ENCODE results near the gene GCH1.
"Not testable (repeated sequence)": the region's sequence is repeated elsewhere in the genome, so short reads cannot be mapped to it uniquely, and the experiment has no call there.

The GCH1 gene

DNA sequence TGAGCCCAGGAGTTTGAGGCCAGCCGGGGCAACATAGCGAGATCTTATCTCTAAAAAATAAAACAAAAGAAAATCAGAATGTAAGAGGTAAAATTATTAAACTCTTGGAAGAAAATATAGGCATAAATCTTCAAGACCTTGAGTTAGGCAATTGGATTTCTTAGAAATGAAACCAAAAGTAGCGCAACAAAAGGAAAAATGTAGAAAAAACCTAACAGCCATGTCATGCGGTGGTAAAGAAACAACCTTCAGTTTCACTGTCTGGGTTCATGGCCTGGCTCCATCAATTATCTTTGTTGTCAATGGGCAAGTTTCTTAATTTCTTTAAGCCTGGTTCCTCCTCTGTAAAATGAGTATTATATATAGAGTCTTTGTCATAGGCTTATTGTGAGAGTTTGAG, 5.6 kb upstream of the GCH1 start:
- no peak for DNase-seq (ENCODE audit: low spot score)

DNA sequence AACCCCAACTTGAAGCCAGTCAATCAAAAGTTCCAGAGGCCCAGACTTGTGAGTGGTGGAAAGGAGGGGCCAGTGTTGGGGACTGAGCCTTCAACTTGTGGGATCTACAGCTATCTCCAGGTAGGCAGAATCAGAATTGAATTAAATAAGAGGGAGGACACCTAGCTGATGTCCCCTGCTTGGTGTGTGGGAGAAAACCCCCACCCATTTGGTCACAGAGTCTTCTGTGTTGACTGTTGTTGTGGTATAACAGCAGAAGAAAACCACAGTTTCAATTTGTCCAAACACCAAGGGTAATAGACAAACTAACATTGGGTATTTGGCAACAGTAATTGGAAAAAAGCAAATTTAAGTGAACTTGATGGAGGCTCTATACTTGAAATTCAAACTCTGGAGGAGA, 3.4 kb upstream of the GCH1 start:
- DNase-seq (ENCODE audit: low spot score): no peak

- peak; percentile 78 for DNase-seq (ENCODE audit: low spot score)
Measured at GRCh38 chr14:54902143-54902520, 494 bp downstream of the GCH1 start.

DNA sequence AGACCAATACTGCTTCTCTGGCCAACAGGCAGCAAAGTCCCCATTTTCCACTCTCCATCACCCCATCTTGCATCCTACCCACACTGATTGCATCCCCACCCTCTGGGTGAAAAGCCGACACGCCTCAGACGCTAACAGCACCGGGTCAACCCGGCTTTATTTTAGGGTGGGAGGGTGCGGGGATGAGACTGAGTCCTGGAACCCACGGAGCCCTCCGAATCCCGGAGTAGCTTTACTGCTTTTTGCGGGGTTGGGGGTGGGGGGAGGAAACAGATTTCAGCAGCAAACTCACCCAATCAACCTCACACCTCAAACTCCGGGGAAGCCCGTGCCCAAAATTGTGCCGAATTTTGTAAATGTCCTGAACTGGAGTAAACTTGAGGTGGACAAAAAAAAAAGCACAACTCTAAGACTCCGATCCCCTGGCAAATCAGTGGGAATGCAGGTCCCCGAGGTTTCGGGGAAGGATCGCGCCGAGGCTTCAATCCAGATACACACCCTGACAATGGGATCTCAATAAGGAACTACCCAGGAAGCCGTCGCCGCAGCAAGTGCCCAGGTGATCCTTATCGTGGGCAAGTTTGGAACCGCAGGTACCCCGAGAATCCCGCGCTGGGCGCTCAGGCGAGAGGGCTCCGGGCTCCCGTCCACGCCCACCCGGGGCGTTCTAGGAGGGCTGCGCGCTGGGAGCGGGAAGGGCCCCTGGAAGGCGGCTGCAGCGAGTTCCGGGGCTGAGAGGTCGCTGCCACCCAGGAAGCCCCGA, 1.1 kb downstream of the GCH1 start:
- DNase-seq (ENCODE audit: low spot score): no peak

DNA sequence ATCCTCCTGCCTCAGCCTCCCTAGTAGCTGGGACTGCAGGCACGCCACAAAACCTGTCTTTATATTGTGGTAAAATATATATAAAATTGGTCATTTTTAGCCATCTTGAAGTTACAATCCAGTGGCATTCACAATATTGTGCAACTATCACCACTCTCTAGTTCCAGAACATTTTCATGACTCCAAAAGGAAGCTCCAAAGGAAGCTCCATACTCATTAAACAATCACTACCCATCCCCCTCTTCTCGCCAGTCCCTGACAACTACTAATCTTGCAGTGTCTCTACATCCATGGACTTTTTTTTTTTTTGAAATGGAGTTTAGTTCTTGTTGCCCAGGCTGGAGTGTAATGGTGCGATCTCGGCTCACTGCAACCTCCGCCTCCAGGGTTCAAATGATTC, 3.1 kb downstream of the GCH1 start:
- no peak for DNase-seq (ENCODE audit: low spot score)

- not testable (repeated sequence) for DNase-seq (ENCODE audit: low spot score)
Measured at GRCh38 chr14:54897809-54898555, 4.6 kb downstream of the GCH1 start.

GRCh38 chr14:54895683-54896082, 6.9 kb downstream of the GCH1 start:
- DNase-seq (ENCODE audit: low spot score): no peak

DNA sequence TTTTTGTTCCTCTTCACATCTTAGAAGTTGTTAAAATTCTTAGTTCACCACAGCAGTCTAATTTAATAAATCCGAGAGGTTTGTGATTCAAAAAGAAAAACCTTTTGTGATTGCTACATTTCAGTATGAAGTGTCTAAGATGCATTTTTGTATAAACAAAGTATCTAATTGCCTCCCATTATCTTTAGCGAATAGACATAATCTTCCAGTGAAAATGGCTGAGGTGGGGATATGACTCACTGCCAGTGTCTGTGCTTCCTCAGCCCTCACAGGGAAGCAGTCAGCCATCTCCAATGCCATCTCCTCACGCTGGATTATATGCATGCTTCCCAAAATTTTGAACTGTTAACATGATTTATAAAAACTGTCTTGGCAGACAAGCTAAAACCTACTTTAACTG, 7.6 kb downstream of the GCH1 start:
- no peak for DNase-seq (ENCODE audit: low spot score)

DNA sequence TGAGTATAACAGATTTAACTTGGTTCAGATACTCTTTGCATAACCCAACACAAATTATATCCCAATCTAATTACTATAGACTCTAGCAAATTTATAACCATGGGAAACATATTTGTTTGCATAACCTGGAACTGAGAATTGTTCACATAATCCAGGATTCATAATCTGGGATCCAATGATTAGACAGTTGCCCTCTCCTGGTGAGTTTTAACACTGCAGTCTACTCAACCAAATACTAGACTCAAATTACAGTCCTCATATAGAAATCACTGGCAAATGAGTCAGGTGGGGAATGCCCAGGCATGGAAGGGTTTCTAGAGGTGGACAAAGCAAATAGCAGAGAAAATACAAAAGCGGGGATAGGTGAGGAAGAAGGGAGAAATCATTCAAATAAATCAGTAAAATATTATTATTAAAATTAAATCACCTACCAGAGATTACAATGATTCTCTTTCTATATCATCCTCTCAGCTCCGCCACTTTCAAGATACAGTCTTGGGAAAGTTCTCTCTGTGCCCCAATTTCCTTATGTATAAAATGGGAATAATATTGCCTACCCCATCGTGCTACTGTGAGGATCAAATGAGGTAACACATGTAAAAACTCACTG, 9.4 kb downstream of the GCH1 start:
- peak; percentile 54 for DNase-seq (ENCODE audit: low spot score)

DNA sequence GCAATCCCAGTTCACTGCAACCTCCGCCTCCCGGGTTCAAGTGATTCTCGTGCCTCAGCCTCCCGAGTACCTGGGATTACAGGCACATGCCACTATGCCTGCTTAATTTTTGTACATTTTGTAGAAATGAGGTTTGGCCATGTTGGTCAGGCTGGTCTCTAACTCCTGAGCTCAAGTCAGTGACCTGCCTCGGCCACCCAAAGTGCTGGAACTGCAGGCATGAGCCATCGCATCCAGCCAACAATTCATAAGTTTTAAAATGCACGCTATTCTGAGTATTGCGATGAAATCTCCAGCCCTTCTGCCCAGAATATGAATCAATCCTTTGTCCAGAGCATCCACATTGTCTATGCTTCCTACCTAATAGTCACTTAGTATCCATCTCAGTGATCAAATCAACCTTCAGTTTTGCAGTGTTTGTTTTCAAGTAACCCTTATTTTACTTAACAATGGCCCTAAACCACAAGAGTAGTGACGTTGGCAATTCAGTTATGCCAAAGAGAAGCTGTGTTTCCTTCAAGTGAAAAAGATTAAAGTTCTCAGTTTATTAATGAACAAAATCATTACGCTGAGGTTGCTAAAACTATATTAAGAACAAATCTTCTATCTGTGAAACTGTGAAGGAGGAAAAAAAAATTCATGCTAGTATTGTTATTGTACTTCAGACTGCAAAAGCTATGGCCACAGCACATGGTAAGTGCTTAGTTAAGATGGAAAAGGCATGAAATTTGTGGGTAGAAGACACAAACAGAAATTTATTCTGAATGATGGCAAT, 11.0 kb downstream of the GCH1 start:
- DNase-seq (ENCODE audit: low spot score): no peak

- DNase-seq (ENCODE audit: low spot score): no peak
Measured at GRCh38 chr14:54890788-54891187, 11.8 kb downstream of the GCH1 start.

- no peak for DNase-seq (ENCODE audit: low spot score)
Measured at GRCh38 chr14:54889919-54890318, 12.7 kb downstream of the GCH1 start.

DNA sequence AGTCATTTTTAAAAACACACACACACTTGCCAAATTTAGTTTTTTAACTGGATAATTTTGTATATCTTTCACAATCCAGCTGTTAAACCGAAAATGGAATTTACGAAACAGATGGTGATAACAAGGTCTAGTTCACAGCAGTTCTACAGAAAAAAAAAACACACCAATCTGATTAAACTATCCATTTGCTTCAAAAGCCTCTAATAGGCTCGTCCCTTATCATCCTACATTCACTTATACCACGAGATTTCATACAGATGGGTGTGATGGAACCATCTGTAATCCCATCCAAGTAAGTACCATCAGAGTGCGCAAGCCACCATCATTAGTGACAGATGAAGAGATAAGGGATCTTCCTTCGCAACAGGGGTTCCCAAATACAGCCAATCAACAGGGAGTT, 20.1 kb downstream of the GCH1 start:
- DNase-seq (ENCODE audit: low spot score): no peak

DNA sequence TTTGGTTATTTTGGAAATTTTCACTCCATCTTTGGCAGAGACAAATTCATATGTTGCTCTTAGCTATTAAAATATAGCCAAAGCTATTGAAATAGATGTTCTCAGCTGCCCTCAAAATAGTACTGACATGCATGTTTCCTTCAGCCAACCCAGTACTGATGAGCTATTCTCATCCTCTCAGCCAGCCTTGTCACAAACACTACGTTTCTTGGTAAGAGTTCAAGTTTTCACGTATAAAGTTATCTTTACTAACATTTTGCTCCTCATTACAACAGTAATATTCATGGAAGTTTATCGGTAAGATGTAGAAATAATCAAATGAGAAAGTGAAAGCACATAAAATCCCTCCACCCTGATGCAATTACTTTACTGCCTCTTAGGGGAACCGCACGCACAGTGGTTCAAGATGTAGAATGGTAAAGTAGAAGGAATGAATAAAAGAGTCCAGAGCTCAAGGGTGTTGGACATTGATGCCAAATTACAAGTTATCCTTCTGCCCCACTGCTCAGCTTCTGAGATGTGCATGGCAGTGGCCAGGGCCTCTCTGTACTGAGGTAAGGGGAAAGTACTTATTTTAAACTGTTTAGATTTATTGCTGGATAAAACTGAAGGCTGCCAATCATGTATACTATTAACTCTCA, 20.7 kb downstream of the GCH1 start:
- DNase-seq (ENCODE audit: low spot score): peak; percentile 33

DNA sequence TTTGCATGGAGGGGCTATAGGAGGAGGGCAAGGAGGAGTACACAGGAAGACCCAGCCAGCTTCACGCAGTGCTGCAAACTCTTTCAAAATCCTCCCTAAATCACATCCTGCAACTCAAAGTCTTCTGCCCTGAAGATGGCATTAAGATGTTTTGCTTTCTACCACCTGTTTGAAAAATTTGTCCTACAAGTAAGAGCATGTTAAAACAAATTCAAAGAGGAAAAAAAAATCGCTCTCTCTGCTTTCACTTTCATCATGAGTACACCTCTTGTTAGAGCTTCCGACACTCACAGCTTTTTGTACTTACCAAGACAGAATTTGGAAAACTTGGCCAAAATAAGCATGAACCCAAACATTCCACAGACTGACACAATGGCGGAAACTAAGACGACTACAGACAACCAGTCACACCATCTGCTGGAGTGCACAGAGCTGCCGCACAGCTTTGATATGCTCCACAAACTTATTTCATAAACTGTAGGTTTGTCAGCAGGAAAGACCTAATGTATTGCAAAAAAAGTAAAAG, 21.3 kb downstream of the GCH1 start:
- peak; percentile 27 for DNase-seq (ENCODE audit: low spot score)

DNA sequence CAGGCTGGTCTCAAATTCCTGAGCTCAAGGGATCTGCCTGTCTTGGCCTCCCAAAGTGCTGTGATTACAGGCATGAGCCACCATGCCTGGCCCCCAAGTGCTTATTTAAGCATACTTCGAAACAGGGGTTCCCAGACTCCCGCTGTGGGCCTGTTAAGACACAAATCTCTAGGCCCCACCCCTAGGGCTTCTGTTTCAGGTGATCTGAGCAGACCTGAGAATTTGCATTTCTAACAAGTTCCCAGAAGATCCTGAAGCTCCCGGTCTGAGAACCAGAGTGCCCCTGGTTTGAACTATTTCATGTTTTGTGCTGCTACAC, 25.0 kb downstream of the GCH1 start:
- no peak for DNase-seq (ENCODE audit: low spot score)

DNA sequence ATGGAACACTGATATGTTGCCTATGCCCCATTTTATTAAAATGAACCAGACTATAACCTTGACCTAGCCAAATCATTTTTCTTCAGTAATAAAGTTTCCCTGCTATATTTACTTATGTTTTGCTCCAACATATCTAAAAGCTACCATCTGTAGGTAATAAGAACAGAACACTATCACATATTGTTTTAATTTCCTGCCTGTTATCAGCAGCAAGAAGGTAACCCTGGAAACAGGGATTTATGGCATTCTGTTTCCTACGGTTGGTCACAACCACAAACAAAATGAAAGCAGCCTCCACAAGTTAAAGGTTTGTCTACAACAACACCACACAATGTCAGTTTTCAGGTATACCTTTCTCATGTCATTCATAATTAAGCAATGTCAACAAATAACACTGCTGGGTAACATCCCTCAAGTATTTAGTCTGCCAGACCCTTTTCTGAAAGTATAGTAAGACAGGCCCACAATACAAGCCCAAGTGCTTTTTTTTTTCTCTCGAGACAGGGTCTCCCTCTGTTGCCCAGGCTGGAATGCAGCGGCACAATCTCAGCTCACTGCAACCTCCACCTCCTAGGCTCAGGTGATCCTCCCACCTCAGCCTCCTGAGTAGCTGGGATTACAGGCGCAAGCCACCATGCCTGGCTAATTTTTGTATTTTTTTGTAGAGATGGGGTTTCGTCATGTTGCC, 25.5 kb downstream of the GCH1 start:
- DNase-seq (ENCODE audit: low spot score): peak; percentile 13

- DNase-seq (ENCODE audit: low spot score): not testable (repeated sequence)
Measured at GRCh38 chr14:54875648-54876047, 27.0 kb downstream of the GCH1 start.

GRCh38 chr14:54870154-54871090, 32.2 kb downstream of the GCH1 start:
- DNase-seq (ENCODE audit: low spot score): peak; percentile 23

GRCh38 chr14:54867011-54867410, 35.6 kb downstream of the GCH1 start:
- no peak for DNase-seq (ENCODE audit: low spot score)
